ENCODE measurements around the gene RSPH6A.
A peak's percentile ranks its signal among the peaks of the same experiment; 100 is the strongest.

DNA sequence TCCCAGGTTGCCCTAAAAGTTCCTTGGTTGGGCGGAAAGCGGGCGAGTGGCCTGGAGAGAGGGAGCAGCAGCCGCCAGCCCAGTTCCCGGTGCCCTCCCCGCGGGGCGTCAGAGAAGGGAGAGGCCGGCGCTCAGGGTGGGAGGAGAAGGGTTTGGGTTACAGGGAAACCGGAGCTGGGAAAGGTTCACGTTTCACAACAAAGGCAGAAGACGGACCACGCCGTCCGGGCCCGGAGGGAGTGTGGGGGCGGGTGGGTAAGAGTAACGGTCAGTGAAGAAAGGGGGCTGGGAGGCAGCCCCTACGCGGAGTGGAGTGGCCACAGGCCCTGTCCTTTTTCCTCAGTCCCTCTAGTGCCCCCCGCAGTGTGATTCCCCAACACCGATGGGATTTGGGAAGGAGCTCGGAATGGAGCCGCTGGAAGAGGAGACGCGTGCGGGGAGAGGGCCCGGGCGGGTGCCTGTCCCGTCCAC lies 47.7 kb downstream of the RSPH6A start:
- no peak; the same call in 1 of the 2 replicates for TF ChIP-seq POLR2AphosphoS5 (IDR thresholded peaks at IDR 0.05; ENCODE audit: low read depth, low read length)
- TF ChIP-seq, protein P1, sequence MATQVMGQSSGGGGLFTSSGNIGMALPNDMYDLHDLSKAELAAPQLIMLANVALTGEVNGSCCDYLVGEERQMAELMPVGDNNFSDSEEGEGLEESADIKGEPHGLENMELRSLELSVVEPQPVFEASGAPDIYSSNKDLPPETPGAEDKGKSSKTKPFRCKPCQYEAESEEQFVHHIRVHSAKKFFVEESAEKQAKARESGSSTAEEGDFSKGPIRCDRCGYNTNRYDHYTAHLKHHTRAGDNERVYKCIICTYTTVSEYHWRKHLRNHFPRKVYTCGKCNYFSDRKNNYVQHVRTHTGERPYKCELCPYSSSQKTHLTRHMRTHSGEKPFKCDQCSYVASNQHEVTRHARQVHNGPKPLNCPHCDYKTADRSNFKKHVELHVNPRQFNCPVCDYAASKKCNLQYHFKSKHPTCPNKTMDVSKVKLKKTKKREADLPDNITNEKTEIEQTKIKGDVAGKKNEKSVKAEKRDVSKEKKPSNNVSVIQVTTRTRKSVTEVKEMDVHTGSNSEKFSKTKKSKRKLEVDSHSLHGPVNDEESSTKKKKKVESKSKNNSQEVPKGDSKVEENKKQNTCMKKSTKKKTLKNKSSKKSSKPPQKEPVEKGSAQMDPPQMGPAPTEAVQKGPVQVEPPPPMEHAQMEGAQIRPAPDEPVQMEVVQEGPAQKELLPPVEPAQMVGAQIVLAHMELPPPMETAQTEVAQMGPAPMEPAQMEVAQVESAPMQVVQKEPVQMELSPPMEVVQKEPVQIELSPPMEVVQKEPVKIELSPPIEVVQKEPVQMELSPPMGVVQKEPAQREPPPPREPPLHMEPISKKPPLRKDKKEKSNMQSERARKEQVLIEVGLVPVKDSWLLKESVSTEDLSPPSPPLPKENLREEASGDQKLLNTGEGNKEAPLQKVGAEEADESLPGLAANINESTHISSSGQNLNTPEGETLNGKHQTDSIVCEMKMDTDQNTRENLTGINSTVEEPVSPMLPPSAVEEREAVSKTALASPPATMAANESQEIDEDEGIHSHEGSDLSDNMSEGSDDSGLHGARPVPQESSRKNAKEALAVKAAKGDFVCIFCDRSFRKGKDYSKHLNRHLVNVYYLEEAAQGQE (IDR thresholded peaks at IDR 0.05; ENCODE audit: low read depth, low read length): no peak
- TF ChIP-seq EP300 (IDR thresholded peaks at IDR 0.05; ENCODE audit: borderline replicate concordance in 1 of 2, low read depth in 1 of 2, low read length in 1 of 2): no peak
- no peak for TF ChIP-seq TEAD4 (IDR thresholded peaks at IDR 0.05; ENCODE audit: borderline replicate concordance, insufficient read depth)
- TF ChIP-seq, protein P2, sequence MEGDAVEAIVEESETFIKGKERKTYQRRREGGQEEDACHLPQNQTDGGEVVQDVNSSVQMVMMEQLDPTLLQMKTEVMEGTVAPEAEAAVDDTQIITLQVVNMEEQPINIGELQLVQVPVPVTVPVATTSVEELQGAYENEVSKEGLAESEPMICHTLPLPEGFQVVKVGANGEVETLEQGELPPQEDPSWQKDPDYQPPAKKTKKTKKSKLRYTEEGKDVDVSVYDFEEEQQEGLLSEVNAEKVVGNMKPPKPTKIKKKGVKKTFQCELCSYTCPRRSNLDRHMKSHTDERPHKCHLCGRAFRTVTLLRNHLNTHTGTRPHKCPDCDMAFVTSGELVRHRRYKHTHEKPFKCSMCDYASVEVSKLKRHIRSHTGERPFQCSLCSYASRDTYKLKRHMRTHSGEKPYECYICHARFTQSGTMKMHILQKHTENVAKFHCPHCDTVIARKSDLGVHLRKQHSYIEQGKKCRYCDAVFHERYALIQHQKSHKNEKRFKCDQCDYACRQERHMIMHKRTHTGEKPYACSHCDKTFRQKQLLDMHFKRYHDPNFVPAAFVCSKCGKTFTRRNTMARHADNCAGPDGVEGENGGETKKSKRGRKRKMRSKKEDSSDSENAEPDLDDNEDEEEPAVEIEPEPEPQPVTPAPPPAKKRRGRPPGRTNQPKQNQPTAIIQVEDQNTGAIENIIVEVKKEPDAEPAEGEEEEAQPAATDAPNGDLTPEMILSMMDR (IDR thresholded peaks at IDR 0.05): no peak
- TF ChIP-seq FOXJ3 (CRISPR knock-in tag; IDR thresholded peaks at IDR 0.05): no peak
- no peak for TF ChIP-seq TCF12 (IDR thresholded peaks at IDR 0.05)
- TF ChIP-seq, protein P3, sequence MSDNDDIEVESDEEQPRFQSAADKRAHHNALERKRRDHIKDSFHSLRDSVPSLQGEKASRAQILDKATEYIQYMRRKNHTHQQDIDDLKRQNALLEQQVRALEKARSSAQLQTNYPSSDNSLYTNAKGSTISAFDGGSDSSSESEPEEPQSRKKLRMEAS (IDR thresholded peaks at IDR 0.05; ENCODE audit: low read depth): peak; percentile 96
